ENCODE measurements around the gene PRKAG2.

DNA sequence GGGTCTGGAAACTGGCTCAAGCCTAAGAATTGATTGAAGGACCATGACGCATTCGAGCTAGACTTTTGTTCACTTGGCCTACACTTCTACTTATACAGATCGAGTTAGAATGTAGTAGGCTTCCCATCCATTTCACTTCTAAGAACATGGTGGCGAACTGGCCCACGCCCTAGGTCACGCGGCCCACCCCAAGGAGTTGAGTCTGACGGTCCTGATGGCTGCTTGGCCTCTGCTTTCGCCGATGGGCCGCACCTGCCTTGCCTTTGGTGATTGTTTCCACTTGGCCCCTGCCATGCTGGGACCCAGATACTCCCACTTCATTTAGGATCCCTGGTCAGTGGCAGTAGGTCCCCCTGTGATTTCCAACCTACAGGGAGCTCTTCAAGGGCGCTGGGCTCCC is 153.6 kb downstream of the PRKAG2 start:
- TF ChIP-seq CTCF (IDR thresholded peaks at IDR 0.05): no peak
- no peak for TF ChIP-seq POLR2A (IDR thresholded peaks at IDR 0.05)

Data from thyroid gland (tissue), 4 donors.